Muscle layer of colon (tissue), 2 donors: ENCODE data around the gene EIF4G2.
A peak's percentile ranks its signal among the peaks of the same experiment; 100 is the strongest.

Experiments
- H3K27ac ChIP-seq: one replicate; pipeline ENCODE4 v1.7.0; 2013; ENCODE audit warnings: low read depth, mild to moderate bottlenecking, low read length, moderate library complexity
- H3K27me3 ChIP-seq, 2 donors: one replicate each; pipeline ENCODE4 v1.7.0; 2013; ENCODE audit warnings: low read length in 2 of 2, mild to moderate bottlenecking in 2 of 2; ENCODE audit not compliant: insufficient read depth in 2 of 2, control insufficient read depth in 1 of 2
- H3K36me3 ChIP-seq: one replicate; pipeline ENCODE4 v1.7.0; 2013; ENCODE audit warnings: mild to moderate bottlenecking, low read length; ENCODE audit not compliant: insufficient read depth
- H3K4me1 ChIP-seq: one replicate; pipeline ENCODE4 v1.7.0; 2013; ENCODE audit warnings: mild to moderate bottlenecking, low read length; ENCODE audit not compliant: insufficient read depth
- H3K4me3 ChIP-seq, 2 donors: one replicate each; pipeline ENCODE4 v1.7.0; 2013; ENCODE audit warnings: low read length in 2 of 2, low read depth in 1 of 2, mild to moderate bottlenecking in 1 of 2, moderate library complexity in 1 of 2
- H3K9ac ChIP-seq: one replicate; pipeline ENCODE4 v1.7.0; 2013; ENCODE audit warnings: low read length
- H3K9me3 ChIP-seq: one replicate; pipeline ENCODE4 v1.7.0; 2013; ENCODE audit warnings: mild to moderate bottlenecking, low read length
- donor health status: abdominal sarcoma.
- donor health status: Adenocarcinoma of cecum.

EIF4G2 gene

DNA sequence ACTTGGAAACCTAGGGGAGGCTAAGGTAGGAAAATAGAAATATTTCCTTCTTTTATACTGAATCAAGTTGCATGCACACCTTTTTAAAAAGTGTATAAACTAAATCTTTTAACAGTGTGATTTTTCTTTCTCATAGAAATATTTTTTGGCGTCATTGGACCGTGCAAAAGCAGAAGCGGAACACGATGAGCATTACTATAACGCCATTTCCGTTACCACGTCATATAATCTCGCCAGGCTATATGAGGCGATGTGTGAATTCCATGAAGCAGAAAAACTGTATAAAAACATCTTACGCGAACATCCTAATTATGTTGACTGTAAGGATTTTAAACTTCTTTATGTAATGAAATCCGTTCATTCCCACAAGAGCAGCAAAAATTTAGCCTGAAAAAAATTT is 44.3 kb downstream of the EIF4G2 start:
- Histone ChIP-seq H3K36me3 (peaks cover 53% of the 10 kb centered on the region), H3K9me3 (no peaks in the 10 kb centered on the region), H3K9ac (no peak overlapping the region), H3K27ac (no peak overlapping the region), H3K4me3 (no peak overlapping the region), H3K4me1 (no peaks in the 10 kb centered on the region), H3K27me3 (no peaks in the 10 kb centered on the region)

DNA sequence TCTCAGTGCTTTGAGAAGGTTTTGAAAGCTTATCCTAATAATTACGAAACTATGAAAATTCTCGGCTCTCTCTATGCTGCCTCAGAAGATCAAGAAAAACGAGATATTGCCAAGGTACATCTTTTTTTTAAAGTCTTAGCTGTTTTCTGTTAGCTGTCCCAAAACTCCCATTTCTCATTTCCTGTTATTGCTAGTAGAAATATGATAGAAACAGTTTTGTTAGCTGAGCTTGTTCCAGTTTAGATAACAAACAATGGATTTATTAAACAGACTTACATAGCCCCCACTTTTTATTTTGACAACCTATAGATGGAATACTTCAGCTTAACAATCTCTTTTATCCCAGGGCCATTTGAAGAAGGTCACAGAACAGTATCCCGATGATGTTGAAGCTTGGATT is 45.0 kb downstream of the EIF4G2 start:
- Histone ChIP-seq H3K4me3 (no peak overlapping the region), H3K4me1 (no peaks in the 10 kb centered on the region), H3K9me3 (no peaks in the 10 kb centered on the region), H3K27me3 (no peaks in the 10 kb centered on the region), H3K36me3 (peaks cover 58% of the 10 kb centered on the region), H3K9ac (no peak overlapping the region), H3K27ac (no peak overlapping the region)

DNA sequence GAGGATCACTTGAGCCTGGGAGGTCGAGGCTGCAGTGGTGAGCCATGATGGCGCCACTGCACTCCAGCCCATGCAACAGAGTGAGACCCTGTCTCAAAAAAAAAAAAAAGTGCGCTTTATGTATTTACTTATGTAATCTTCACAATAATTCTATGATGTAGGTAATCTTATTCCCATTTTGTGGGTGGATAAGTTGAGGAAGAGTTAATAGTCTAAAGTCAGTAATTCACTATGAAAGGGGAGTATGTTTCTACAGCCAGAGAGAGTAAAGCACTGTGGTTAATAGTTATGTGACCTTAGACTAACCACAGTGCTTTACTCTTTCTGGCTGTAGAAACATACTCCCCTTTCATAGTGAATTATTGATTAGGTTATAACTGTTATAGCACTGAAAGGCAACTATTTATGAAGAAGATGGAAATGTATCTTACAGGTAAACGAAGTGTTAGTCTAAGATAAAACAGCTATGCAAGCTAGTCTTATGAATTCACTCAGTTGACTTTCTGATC is 45.8 kb downstream of the EIF4G2 start:
- peaks cover 64% of the 10 kb centered on the region for H3K36me3 ChIP-seq

DNA sequence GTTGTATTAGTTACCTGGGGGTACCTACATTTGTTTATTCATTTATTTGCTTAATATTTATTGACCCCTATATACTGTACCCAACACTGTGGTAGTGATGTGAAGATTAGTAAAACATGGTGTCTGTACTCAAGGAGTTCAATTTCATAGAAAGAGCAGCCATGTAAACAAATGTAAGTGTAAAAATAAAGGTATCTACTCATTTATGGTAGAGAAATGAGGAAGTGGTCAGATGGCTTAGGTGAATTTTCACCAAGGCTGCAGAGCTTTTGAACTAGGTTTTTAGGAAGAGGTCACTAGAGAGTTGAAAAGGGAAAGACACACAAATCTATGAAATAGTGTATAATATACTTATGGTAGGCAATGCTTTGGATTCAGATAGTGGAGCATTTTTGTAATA is 46.5 kb downstream of the EIF4G2 start:
- peaks cover 72% of the 10 kb centered on the region for H3K36me3 ChIP-seq
- H3K9me3 ChIP-seq = no peaks in the 10 kb centered on the region
- H3K4me3 ChIP-seq = no peak overlapping the region
- no peaks in the 10 kb centered on the region for H3K27me3 ChIP-seq
- H3K4me1 ChIP-seq = no peaks in the 10 kb centered on the region
- no peak overlapping the region for H3K9ac ChIP-seq
- no peak overlapping the region for H3K27ac ChIP-seq

More for the DNA sequence above, 45.8 kb downstream of the EIF4G2 start:
- Histone ChIP-seq H3K9ac (no peak overlapping the region), H3K4me3 (no peak overlapping the region), H3K9me3 (no peaks in the 10 kb centered on the region), H3K27ac (no peak overlapping the region), H3K4me1 (no peaks in the 10 kb centered on the region), H3K27me3 (no peaks in the 10 kb centered on the region)

DNA sequence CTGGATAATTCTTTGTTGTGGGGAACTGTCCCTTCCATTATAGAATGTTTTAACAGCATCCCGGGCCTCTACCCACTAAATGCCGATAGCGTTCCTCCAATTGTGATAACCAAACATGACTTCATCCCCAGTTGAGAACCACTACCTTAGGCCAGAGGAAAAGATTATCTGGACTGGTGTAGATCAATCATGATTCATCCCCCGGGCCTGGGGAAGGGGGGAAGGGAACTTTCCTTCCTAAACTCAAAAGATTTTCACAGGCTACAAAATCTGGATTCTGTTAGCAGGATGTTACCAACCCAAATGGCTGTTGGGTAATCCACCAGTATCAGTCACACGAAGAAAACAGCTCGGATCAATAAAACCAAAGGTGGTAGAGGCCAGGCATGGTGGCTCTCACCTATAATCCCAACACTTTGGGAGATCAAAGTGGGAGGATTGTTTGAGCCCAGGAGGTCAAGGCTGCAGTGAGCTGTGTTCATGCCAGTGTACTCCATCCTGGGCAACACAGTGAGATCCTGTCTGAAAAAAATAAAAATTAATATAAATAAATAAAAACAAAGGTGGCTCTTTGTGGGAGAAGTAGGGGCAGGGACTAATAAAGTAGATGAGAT is 47.5 kb downstream of the EIF4G2 start:
- Histone ChIP-seq H3K9me3 (no peaks in the 10 kb centered on the region), H3K27ac (no peak overlapping the region), H3K27me3 (no peaks in the 10 kb centered on the region), H3K4me1 (no peaks in the 10 kb centered on the region), H3K36me3 (peaks cover 70% of the 10 kb centered on the region), H3K4me3 (no peak overlapping the region), H3K9ac (no peak overlapping the region)

DNA sequence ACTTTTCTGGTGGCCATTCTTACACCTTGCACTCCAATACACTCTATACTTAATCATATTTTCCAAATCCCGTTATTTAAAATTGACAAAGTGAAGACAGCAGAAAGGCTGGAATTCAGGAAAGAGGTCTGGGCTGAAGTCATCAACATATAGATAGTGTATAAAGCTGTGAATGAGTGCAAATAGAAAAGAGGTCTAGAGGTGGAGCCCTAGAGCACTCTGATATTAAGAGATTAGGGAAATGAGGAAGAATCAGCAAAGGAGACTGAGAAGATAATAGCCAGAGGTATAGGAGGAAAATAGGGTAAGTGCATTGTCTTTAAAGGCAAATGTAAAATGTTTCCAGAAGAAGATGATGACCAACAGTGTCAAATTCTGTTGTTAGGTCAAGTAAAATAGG is 49.8 kb downstream of the EIF4G2 start:
- Histone ChIP-seq H3K36me3 (peaks cover 71% of the 10 kb centered on the region), H3K27ac (no peak overlapping the region), H3K27me3 (no peaks in the 10 kb centered on the region), H3K4me3 (no peak overlapping the region), H3K4me1 (no peaks in the 10 kb centered on the region), H3K9ac (no peak overlapping the region), H3K9me3 (no peaks in the 10 kb centered on the region)

DNA sequence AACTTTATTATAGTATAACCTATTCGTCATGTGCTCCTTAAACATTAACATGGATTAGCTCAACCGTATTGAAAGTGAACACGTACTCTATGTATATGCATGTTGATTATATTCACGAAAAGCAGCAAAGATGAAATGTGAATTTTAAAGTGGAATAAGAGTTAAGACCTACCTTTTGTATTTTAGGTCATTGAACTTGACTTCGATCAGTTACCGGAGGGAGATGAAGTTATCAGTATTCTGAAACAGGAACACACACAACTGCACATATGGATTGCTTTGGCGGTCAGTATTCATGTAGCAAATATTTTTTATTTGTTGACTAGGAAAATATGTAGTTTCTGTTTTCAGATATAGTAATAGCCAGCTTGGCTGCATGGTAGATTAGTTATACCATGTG is 56.2 kb downstream of the EIF4G2 start:
- Histone ChIP-seq H3K36me3 (peaks cover 29% of the 10 kb centered on the region), H3K27ac (no peak overlapping the region), H3K27me3 (no peaks in the 10 kb centered on the region), H3K9ac (no peak overlapping the region), H3K4me3 (peak overlapping the region in 1 of 2 donors; percentile 22), H3K9me3 (no peaks in the 10 kb centered on the region), H3K4me1 (peaks cover 7% of the 10 kb centered on the region)

DNA sequence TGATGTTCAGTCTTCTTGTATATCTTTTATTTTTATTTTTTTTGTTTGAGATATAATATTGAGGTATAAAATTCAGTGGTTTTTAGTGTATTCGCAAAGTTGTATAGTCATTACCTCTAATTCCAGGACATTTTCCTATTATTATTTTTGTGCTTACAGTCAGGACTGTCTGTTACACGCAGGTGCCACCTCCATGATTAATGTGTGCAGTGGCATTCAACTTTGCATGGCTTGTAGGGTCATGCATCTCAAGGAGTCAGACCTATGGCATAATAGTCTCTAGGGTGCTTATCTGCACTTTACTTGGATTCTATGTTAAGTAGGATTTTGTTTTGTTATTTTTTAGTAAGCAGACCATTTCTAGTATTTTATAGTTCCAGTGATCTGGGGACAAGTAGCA is 56.7 kb downstream of the EIF4G2 start:
- no peak overlapping the region for H3K9ac ChIP-seq

DNA sequence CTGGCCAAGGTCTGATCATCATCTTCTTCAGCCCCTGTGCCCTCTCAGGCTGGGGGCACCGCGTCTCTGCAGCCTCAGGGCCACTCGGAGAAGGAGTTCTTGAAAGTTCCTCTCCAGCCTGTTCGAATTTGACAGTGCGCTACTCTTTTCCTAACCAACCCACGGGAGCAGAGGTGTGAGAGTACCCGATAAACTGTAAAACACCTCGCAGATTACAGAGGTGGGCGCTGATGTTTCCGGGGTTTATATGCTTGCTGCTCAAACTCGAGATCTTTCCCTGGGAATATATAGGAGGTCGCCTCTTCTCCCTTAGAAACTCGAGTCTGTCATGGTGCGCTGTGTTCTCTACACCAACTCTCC is 57.2 kb downstream of the EIF4G2 start:
- Histone ChIP-seq H3K4me1 (peaks cover 7% of the 10 kb centered on the region), H3K36me3 (peaks cover 20% of the 10 kb centered on the region), H3K9ac (peak overlapping the region; percentile 89), H3K27ac (peak overlapping the region; percentile 87), H3K9me3 (no peaks in the 10 kb centered on the region), H3K27me3 (no peaks in the 10 kb centered on the region), H3K4me3 (peak overlapping the region; percentile 86 to 99)

More for the DNA sequence above, 56.7 kb downstream of the EIF4G2 start:
- Histone ChIP-seq H3K27ac (no peak overlapping the region), H3K4me1 (peaks cover 7% of the 10 kb centered on the region), H3K4me3 (peak overlapping the region; percentile 86 to 99), H3K9me3 (no peaks in the 10 kb centered on the region), H3K27me3 (no peaks in the 10 kb centered on the region), H3K36me3 (peaks cover 25% of the 10 kb centered on the region)

DNA sequence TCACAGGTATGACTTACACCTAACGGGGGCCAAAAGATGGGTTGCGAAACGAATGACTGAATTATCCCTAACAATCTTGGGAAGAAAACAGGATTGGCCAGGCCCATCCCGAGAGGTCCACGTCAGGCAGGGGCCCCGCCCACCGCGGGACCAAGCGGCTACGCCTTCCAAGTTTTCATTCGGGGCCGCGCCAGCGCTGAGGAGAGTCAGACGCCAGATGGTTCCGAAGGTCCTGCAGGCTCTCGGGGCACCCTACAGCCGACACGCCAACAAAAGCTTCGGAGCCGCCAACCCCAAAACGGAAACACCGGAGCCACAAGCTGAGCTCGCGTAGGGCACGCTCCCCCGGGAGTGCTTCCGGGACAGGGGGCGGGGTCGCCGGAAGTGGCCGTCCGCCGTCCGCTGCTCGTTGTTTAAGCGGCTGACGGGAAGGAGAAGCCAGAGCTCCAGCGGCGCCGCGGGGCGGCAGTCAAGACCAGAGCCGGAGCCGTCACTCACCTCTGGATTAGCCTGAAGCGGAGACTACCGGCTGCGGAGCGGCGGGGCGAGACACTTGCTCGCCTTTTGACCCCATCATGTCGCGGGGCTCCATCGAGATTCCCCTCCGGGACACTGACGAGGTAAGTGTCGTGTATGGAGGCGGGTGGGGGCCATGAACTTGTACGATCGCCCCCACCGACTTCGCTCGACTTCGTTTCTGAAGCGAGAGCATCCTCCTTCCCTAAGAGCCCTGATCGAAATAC is 57.7 kb downstream of the EIF4G2 start, which contains the start of gene CTR9:
CTR9 (plus strand) TSS at position 409 of the 743 bp plus-strand sequence; CDS start at position 576, 167 bp downstream.
- Histone ChIP-seq H3K9me3 (no peaks in the 10 kb centered on the region), H3K27me3 (no peaks in the 10 kb centered on the region), H3K27ac (peak within 1 kb of the TSS; percentile 87), H3K4me1 (peaks cover 7% of the 10 kb centered on the region), H3K9ac (peak within 1 kb of the TSS; percentile 89), H3K4me3 (peak within 1 kb of the TSS; percentile 86 to 99), H3K36me3 (peaks cover 20% of the 10 kb centered on the region)

DNA sequence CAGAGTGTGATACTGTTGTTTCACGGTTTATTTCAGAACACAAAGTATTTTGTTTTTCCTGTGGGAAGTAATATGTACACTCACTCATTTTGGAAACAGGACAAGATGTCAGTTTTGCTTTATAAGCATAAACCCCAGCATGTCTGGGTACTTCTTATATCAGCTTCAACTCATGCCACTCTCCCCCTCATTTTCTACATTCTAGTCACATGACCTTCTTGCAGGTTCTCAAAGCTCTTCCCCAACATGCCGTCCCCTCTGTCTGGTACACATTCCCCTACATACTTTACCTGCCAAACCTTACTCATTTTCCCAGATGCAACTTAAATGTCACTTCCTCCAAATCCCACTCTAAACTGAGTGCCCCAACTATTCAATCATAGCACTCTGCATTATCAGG is 59.2 kb downstream of the EIF4G2 start:
- H3K36me3 ChIP-seq = peaks cover 5% of the 10 kb centered on the region
- H3K4me1 ChIP-seq = peaks cover 7% of the 10 kb centered on the region
- no peak overlapping the region for H3K27ac ChIP-seq
- H3K4me3 ChIP-seq = no peak overlapping the region
- H3K27me3 ChIP-seq = no peaks in the 10 kb centered on the region
- no peaks in the 10 kb centered on the region for H3K9me3 ChIP-seq
- no peak overlapping the region for H3K9ac ChIP-seq
